Raji (cell line): ENCODE data around the gene ABCC6.

ENCODE experiments used
- POLR2A ChIP-seq: IDR thresholded peaks from 2 replicates; pipeline ENCODE4 v1.6.1; 2011; ENCODE audit warnings: low read depth, low read length, control low read depth; ENCODE audit not compliant: insufficient read depth

The ABCC6 gene

DNA sequence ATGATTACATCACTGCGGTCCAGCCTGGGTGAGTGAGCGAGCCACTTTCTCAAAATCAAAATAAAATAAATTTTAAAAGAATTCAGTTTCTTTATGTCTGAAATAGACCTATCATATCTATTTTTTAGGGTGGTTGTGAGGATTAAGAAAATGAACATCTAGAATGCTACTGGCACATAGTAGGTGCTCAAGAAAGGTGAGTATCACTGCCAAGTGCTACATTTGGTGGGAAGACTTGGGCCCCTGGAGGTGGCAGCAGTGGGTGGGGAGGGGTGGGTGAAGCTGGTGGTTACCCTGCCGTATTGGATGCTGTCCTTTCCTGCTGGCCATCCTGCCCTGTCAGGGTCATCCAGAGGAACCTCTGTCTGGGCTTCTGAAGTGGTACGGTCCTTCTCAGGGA, 50.3 kb downstream of the ABCC6 start:
- no peak for TF ChIP-seq POLR2A

DNA sequence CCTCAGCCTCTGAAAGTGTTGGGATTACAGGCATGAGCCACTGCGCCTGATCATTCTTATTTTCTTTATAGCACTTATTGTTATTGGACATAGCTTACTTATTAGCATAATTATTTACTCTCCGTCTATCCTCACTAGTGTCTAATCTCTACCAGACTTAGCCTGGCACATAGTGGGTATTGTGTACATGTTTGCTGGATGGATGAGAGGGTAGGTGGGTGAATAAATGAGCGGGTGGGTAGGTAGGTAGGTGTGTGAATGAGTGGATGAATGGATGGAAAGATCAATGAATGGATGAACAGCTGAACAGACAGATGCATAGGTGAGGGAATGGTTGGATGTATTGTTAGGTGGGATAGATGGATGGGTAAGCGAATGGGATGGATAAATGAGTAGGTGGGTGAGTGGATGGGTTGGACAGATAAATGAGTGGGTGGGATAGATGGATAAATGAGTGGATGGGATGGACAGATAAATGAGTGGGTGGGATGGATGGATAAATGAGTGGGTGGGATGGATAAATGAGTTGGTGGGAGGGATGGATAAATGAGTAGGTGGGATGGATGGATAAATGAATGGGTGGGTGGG, 51.9 kb downstream of the ABCC6 start:
- no peak for TF ChIP-seq POLR2A

DNA sequence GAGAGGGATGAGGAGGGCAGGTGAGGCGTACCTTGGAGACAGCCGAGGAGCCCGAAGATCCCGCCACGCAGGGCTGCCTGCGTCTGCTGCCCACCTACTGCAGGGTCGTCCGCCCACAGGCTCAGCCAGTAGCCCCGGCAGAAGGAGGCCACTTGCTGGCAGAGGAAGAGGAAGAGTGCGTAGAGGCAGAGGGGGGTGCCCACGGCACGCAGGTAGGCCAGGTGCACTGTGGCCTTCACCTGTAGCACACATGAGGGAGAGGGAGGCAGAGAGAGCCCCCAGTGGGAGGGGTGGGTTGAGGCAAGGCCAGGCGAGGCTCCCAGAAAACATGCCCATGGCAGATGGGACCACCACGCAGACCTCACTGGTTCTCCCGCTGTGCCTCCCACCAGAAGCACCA, 53.7 kb downstream of the ABCC6 start:
- no peak for TF ChIP-seq POLR2A

DNA sequence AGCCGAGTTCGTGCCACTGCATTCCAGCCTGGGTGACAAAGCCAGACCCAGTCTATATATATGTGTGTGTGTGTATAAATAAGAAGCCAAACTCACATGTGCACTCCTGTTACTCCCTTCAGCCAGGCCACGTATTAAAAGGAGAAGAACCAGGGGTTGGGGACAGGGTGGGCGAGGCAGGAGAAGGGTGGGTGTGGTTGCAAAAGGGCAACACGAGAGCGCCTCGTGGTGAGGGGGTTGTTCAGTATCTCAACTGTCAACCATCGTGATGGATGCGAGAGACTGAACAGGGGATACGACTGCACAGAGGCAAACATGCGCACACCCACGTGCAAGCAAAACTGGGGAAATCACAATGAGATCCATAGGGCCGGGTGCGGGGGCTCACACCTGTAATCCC, 54.9 kb downstream of the ABCC6 start:
- TF ChIP-seq POLR2A, result no peak

DNA sequence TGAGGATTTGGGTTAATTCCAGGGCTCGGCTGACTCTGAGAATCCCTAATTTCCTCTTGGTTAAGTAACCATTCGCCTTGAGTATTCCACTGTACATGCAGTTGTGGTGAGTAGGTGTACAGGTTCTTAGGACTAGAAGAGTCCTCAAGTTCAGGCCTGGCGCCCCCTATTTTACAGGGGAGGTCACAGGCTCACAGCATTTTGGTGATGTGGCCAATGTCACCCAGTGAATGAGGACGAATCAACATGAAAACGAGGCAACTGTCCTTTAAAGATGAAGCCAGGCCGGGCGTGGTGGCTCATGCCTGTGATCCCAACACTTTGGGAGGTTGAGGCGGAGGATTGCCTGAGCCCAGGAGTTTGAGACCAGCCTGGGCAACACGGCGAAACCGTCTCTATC, 55.4 kb downstream of the ABCC6 start:
- no peak for TF ChIP-seq POLR2A

DNA sequence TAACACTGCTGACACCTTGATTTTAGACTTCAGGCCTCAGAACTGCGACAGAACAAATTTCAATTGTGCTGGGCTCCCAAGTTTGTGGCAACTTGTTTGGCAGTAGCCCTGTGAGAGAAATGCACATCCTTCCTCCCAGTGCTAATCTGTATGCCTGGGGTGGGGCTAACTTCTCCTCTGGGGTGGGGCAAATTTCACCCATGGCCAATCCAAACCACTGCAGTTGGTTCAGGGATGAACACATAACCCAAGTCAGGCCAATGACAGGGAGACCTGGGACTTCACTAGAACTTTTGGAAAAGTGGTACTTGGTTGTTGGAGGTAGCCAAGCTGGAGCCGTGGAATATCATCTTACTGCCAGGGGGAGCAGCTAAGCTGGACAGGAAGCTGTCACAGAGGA, 56.3 kb downstream of the ABCC6 start:
- no peak for TF ChIP-seq POLR2A

DNA sequence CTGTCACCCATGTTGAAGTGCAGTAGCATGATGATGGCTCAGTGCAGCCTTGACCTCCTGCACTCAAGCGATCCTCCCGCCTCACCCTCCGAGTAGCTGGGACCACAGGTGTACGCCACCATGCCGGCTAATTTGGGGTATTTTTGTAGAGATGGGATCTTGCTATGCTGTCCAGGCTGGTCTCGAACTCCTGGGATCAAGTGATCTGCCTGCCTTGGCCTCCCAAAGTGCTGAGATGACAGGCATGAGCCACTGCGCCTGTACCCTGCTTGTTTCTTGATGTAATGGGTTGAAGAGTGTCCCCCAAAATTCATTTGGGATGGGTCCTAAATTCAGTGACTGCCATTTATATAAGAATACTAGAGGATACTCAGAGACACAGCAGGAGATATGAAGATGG, 57.2 kb downstream of the ABCC6 start:
- TF ChIP-seq POLR2A, result no peak

DNA sequence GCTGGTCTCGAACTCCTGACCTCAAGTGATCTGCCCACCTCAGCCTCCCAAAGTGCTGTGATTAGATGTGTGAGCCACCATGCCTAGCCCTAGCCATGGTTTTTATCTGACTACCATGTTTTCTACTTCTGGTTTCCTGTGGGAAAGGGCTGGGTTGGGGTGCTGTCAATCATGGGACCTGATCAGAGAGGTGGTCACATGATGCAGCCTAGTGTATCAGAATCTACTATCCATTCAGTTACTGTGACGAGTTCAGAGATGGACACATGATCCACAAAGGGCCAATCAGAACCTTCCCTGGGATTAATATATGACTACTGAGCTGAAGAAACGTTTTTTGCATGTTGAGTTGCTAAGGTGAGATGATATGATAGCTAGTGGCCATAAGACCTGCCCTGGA, 59.1 kb downstream of the ABCC6 start:
- no peak for TF ChIP-seq POLR2A

DNA sequence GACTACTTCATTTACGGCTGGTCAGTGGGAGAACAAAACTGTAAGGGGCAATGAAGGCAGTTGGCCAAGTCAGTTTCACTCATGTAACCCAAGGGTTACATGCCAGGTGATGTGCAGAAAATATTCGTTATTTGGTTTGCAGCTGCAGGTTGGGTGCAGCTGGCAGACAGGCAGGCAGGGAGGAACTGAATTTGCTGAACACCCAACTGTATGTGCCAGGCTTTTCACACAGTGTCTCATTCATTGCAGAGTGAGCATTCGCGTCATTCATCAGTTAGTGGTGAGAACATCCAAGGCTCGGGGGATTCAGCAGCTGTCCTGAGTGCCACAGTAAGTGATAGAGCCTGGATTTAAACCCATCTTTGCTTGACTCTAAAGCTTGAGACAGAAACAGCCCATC, 59.7 kb downstream of the ABCC6 start:
- TF ChIP-seq POLR2A, result no peak

DNA sequence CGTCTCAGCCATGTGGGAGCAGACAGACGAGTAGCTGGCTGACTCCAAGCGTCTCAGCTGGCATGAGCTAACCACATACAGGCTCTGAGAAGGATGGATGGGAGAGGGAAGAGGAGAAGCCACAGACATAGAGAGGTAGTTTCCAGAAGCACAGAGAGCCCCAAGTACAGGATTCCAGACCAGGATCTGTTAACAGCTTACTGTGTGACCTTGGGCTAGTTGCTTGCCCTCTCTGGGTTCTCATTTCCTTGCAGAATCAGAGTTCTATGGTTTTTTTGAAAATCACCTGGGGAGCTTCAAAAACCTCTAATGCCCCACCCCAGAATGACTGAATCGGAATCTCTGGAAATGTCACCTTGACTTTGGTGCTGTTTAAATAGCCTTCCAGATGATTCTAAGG, 60.2 kb downstream of the ABCC6 start:
- no peak for TF ChIP-seq POLR2A

DNA sequence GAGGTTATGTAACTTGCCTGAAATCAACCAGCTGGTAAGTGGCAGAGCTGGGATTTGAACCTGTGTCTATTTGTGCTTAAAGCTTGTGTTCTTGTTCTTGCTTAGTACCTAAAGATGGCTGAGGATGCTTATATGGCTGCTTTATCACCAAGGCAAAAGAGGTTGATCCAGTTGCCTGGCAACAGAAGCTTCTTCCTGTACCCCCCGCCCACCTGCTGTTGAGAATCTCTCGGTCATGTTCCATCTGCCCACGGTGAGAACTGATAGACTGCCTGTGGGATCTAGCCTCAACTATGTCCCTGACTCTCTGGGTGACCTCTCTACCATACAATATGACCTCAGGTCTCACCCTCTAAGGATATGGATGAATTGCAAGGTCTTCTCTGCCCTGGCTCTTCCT, 60.7 kb downstream of the ABCC6 start:
- TF ChIP-seq POLR2A, result no peak

DNA sequence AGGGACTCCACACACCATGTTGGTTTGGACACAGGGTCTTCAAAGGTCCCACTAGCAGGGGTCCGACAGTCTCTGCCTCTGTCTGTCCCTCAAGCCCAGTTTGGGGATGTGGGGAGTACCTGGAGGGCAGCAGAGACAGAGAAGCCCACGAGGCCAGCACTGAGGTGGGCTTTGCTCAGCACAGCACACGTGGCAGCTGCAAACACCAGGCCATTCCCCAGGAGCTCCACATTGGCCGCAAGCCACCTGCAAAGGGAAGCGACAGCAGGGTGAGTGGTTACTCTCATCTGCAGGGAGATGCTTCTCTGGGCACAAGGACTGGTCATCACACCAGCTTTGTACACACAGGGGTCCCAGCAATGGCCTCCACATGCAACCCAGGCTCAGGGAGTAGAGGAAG, 62.0 kb downstream of the ABCC6 start:
- TF ChIP-seq POLR2A, result no peak

DNA sequence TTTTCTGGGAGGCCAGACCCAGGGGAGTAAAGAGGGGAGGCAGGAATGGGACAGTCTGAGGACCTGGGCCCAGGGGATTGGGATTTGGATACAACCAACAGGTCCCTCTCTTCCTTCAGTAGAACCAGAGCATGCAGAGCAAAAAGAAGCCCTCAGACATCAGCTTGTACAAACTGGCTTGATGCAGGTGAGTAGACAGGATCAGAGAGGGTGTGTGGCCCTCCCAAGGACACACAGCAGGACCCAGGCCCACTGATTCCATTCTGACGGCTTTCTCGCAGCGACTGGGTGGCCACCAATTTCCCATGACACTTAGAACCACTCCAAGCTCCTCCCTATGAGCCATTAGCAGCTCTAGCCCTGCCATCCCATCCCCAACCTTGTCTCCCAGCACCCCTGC, 63.6 kb downstream of the ABCC6 start:
- TF ChIP-seq POLR2A, result no peak

DNA sequence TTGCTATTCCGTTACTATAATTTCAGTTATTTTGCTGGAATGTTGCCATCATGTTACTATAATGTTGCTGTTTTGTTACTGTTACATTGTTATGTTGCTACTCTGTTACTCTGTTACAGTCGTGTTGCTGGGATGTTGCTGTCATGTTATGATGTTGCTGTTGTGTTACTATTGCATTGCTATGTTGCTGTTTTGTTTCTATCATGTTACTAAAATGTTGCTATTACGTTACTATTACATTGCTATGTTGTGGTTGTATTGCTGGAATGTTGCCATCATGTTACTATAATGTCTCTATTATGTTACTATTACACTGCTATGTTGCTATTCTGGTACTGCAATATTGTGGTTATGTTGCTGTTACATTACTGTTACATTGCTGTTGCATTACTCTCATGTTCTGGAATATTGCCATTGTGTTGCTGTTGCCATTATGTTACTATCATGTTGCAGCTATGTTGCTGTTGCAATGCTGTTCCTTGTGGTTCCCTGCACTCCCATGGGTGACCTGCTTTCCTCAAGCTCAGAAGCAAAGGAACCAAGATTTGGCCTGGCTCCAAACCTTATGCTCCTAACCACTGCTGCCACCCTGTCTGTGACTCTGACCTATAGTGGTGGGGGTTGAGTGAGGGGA, 64.4 kb downstream of the ABCC6 start:
- no peak for TF ChIP-seq POLR2A

DNA sequence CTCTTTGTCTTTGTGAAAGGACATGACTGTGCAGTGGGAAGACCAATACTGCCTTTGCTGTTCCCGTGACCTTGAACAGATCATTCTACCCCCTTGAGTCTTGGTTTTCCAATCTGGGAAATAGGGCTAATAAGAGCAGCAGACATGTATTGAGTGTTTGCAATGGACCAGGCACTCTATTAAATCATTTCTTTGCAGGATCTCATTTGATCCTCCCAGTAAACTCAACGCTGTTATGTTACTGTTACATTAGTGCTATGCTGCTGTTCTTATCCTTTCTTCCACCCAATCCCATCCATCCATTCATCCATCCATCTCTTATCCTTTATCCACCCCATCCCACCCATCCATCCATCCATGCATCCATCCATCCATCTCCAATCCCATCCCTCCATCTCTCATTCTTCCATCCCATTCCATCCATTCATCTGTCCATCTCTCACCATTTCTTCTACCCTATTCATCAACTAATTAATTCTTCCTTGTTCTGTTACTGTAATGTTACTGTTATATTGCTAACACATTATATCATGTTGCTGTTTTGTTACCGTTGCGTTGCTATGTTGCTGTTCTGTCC, 65.1 kb downstream of the ABCC6 start:
- no peak for TF ChIP-seq POLR2A

DNA sequence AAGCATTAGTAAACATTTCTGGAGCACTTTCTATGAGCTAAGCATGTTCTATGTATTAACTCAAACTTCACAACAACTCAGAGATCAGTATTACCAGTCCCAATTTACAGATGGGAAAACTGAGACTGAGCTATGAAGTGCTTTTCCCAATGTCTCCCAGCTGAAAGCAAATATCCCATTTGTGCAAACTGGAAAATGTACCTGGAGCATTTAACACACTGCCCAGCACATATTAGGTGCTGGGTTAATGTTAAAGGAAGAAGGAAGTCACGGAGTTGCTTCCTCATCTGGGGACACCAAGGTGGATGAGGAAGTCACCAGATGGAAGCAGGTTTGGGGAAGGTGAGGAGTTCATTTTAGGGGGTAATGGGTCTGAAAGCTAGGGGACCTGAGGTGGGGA, 66.1 kb downstream of the ABCC6 start:
- TF ChIP-seq POLR2A, result no peak

DNA sequence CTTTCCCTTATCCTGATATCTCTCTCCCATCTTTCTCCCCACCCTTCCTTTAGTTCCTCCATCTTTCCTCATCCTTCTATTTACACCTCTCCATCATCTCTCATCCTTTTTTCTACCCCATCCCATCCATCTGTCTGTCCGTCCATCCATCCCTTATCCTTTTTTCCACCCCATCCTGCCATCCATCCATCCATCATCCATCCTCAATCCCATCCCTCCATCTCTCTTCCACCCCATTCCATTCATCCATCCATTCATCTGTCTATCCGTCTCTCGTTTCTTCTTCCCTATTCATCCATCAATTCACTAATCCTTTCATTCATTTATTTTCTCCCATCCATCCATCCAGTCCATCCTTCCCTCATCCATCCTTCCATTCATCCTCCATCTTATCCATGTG, 68.1 kb downstream of the ABCC6 start:
- TF ChIP-seq POLR2A, result no peak
